ENCODE data around the gene ZNF133.
A peak's percentile ranks its signal among the peaks of the same experiment; 100 is the strongest.
"Not testable (repeated sequence)": the region's sequence is repeated elsewhere in the genome, so short reads cannot be mapped to it uniquely, and the experiment has no call there.

Gene ZNF133

DNA sequence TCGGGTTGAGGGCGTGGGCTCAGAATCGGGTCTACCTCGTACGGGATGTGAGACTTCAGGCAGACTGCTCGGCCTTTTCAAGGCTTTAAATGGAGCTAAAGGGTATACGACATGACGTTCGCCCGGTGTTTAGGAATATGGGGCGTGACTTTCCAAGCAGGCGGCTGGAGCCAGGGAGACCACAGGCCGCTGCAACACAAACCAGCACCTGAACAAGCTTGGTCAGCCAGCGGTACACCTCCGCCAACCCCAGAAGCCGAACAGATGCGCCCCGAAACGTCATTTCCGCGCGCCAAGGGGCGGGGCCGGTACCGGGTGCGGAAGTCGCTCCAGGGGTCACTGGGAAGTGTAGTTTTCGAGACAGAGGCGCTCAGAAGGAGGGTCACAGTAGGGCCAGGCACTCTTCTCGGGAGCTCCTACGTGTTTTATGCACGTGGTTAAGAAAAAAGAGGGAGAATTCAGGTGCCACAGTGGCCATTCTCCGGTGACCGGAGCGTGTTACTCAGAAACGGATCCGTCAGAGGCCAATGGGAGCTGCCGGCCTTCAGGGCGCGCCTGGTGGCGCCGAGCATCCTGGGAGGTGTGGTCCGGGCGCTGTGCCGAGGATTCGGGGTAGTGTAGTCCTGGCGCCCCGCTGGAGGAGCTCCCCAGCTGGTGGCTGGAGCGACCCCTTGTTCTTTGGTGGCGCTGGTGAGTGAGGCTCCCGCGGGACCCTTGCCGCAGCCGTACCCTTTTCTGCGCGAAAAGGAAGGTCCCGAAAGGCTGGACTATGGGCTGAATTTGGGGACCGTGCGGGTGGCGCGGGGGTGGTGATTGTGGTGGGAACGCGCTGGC lies at the start of gene ZNF133:
ZNF133 (plus strand) TSS at position 613 of the 834 bp plus-strand sequence. CDS start 17,160 bp downstream, outside the sequence.
- H3K4me3 ChIP-seq (ENCODE audit: control insufficient read depth, low read depth, low read length) = peak within 1 kb of the TSS; percentile 96
- peak; percentile 86 for DNase-seq (ENCODE audit: low read depth)
- TF ChIP-seq CTCF (conservative IDR thresholded peaks at IDR 0.05; ENCODE audit: control insufficient read depth, insufficient read depth, low read depth, low read length) = no peak

DNA sequence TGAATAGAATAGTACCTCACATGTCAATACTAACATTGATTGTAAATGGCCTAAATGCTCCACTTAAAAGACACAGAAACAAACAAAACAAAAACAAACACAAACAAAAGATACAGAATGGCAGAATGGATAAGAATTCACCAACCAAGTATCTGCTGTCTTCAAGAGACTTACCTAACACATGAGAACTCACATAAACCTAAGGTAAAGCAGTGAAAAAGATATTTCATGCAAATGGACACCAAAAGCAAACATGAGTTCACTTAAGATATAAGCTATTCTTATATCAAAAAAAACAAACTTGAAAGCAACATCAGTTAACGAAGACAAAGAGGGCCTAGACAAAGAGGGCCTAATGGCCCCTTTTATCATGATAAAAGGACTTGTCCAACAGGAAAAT lies 47.3 kb upstream of the ZNF133 start:
- TF ChIP-seq CTCF (conservative IDR thresholded peaks at IDR 0.05; ENCODE audit: control insufficient read depth, insufficient read depth, low read depth, low read length) = no peak
- H3K4me3 ChIP-seq (ENCODE audit: control insufficient read depth, low read depth, low read length) = no peak overlapping the region
- no peak for DNase-seq (ENCODE audit: low read depth)

DNA sequence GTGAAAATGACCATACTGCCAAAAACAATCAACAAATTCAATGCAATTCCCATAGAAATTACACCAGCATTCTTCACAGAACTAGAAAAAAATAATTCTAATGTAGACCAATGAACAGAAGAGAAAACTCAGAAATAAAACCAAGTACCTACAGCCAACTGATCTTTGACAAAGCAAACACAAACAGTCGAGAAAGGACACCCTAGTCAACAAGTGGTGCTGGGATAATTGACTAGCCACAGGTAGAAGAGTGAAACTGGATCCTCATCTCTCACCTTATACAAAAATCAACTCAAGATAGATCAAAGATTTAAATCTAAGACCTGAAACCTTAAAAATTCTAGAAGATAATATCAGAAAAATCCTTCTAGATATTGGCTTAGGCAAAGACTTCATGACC lies 44.5 kb upstream of the ZNF133 start:
- DNase-seq (ENCODE audit: low read depth) = no peak
- TF ChIP-seq CTCF (conservative IDR thresholded peaks at IDR 0.05; ENCODE audit: control insufficient read depth, insufficient read depth, low read depth, low read length) = no peak
- no peak overlapping the region for H3K4me3 ChIP-seq (ENCODE audit: control insufficient read depth, low read depth, low read length)

- not testable (repeated sequence) for H3K4me3 ChIP-seq (ENCODE audit: control insufficient read depth, low read depth, low read length); DNase-seq (ENCODE audit: low read depth)
Measured at GRCh38 chr20:18248545-18248944, 39.8 kb upstream of the ZNF133 start.

DNA sequence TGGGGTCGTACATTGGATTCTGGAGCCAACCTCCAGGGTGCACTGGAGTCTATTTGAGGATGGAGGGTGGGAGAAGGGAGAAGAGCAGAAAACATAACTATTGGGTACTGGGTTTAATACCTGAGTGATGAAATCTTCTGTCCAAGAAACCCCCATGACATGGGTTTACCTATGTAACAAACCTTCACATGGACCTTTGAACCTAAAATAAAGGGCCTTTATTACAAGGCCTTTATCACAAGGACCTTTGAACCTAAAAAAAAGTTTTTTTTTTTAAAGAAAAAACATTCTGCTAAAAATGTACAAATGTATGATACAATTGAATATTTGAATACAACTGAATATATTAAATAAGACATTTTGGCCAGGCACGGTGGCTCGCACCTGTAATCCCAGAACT lies 38.1 kb upstream of the ZNF133 start:
- no peak for TF ChIP-seq CTCF (conservative IDR thresholded peaks at IDR 0.05; ENCODE audit: control insufficient read depth, insufficient read depth, low read depth, low read length)
- H3K4me3 ChIP-seq (ENCODE audit: control insufficient read depth, low read depth, low read length) = no peak overlapping the region
- DNase-seq (ENCODE audit: low read depth) = no peak

GRCh38 chr20:18252597-18253451 lies 35.5 kb upstream of the ZNF133 start:
- TF ChIP-seq CTCF (conservative IDR thresholded peaks at IDR 0.05; ENCODE audit: control insufficient read depth, insufficient read depth, low read depth, low read length) = no peak
- DNase-seq (ENCODE audit: low read depth) = no peak
- no peak overlapping the region for H3K4me3 ChIP-seq (ENCODE audit: control insufficient read depth, low read depth, low read length)

DNA sequence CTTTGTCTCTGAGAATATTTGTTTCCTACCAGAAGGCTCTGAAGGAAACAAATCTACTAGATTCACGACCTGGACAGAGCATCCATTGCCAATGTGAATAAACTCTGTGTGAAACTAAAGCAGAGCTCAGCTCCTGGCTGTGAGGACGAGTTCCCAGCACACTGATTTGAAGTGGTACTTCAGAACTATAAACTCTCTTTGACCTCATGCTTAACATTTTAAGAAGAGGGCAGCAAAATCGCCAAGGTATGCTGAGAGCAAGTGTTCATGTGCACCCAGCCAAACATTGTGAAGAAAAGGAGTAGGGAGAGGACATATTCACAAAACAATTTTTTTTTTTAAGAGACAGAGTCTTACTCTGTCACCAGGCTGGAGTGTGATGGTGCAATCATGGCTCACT lies 33.7 kb upstream of the ZNF133 start:
- TF ChIP-seq CTCF (conservative IDR thresholded peaks at IDR 0.05; ENCODE audit: control insufficient read depth, insufficient read depth, low read depth, low read length) = no peak
- DNase-seq (ENCODE audit: low read depth) = no peak
- H3K4me3 ChIP-seq (ENCODE audit: control insufficient read depth, low read depth, low read length) = no peak overlapping the region

Data from fibroblast of mammary gland (primary cell).